GM19193 (cell line): ENCODE measurements around the gene IKBKG.
A peak's percentile ranks its signal among the peaks of the same experiment; 100 is the strongest.
"Not testable (repeated sequence)": the region's sequence is repeated elsewhere in the genome, so short reads cannot be mapped to it uniquely, and the experiment has no call there.

Source experiments
- POLR2A ChIP-seq: IDR thresholded peaks from 4 replicates; pipeline ENCODE4 v1.6.1; 2011; ENCODE audit not compliant: insufficient read depth, insufficient read length; ENCODE audit errors: extremely low read depth

IKBKG gene

DNA sequence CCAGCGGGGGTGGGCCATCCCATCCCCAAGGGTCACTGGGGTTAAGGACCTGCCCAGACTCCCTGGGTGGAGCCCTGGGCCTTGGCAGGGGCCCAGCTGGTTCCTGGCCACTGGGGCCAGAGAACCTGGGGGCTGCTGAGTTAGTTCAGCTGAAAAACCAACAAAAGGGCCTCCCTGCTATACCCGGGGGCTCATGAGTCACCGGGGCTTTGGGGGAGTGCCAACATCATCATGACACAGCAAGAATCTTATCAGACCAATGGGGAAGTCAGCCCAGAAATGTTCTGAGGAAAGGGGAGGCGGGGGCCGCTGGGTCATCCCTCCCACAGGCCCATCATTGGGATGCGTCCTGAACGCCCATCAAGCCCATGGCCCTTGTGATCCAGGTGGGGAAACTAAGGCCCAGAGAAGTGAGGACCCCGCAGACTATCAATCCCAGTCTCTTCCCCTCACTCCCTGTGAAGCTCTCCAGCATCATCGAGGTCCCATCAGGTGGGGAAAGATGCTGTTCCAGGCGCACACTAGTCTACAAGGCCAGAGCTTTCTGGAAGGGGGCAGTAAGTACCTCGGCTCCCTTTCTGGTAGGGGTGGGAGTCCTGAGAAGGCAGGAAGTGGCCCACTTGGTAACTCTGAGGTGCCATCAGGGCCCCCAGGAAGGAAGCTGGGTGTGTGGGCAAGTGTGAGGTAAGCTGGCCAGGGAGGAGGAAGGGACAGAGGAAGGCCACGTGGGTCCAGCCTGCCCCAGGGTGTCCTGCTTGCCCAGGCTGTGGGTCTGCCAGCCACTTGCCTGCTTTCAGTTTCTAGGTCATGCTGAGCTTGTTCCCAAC, 5.3 kb upstream of the IKBKG start:
- no peak for TF ChIP-seq POLR2A

GRCh38 chrX:154542723-154543424, 4.5 kb upstream of the IKBKG start:
- TF ChIP-seq POLR2A = no peak

DNA sequence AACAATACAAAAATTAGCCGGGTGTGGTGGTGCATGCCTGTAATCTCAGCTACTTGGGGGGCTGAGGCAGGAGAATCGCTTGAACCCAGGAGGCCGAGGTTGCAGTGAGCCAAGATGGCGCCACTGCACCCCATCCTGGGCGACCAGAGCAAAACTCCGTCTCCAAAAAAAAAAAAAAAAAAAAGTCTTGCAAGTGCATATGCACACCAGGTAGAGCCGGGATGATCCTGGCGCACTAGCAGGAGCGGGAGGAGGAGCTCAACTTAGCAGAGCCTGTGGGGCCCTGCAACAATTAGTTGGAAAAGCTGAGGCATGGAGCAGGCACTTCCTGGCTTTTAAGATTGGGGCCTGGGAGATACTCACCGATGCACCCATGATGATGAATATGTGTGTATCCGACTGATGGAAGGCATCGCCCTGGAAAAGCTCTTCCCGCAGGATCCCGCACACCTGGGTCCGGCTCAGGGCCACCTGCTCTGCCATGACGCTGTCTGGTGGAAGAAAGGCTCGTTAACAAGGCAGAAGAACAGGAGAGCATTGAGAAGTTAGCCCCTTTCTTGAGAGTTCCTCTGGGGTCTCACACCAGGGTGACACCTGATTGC, 1.6 kb upstream of the IKBKG start:
- no peak for TF ChIP-seq POLR2A

DNA sequence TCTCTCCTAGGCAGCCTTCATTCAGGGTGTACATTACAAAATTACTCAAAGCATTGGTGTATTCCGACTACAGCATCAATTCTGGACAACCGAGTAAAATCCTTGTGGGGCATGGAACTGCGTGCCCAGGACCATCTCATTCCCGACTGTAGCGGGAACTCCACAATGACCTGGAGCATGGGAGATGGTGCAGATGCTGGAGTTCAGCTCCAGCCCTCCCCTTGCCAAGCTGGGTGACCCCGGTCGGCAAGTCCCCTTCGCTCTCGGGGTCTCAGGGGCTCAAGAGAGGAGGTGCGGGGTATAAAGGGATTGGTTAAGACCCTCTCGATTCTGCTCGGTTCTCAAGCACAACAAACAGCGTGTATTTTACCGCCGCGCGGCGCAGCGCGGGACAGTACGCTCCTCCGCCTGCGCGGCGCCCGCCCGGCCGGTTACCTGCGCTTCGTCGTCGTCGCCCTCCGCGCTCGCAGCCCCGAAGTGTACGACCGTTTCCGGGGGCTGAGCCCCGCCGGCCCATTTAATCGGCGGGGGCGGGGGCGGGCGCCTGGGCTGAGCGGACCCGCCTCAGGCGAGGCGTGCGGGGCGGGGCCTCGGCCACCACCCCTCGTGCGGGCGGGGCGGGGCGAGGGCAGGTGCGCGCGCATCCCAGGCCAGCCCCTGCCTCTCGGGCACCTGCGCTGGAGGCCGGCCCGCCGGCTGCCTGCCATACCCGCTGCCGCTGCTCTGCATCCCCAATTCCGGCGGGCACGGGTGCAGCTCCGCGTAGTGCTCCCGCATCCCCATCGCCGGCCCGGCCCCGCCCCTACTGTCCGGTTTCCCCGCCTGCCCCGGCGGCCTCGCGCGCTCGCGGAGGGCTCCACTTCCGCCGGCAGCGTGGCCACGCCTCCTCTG, 821 bp upstream of the IKBKG start, which contains the start of gene G6PD:
G6PD (minus strand) TSS at position 493 of the 891 bp plus-strand sequence. CDS start 691 bp downstream, outside the sequence.
- peak; percentile 69 for TF ChIP-seq POLR2A

DNA sequence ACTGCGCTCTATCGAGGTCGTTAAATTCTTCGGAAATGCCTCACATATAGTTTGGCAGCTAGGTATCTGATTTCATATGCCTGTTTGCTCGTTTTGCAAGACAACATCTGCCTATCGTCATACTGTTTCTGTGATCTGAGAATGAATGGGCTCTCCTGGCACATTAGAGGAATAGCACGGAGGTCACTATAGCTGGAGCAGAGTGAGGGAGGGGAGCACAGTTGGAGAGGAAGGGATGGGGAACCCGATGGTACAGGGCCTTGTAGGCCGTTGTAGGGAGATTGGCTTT, 552 bp downstream of the IKBKG start:
- no peak for TF ChIP-seq POLR2A

DNA sequence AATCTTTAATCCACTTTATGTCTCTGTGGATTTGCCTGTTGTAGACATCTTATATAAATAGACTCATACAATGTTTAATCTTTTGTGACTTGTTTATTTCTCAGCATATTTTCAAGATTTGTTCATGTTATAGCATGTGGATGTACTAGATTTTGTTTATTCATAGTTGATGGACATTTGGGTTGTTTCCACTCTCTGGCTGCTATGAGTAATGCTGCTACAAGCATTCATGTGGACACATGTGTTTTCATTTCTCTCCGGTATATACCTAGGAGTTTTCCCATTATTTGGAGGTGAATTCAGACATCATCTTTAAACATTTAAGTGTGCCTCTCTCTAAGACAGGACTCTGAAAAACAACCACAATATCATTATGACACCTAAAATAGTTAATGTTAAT, 2.3 kb downstream of the IKBKG start:
- no peak for TF ChIP-seq POLR2A

DNA sequence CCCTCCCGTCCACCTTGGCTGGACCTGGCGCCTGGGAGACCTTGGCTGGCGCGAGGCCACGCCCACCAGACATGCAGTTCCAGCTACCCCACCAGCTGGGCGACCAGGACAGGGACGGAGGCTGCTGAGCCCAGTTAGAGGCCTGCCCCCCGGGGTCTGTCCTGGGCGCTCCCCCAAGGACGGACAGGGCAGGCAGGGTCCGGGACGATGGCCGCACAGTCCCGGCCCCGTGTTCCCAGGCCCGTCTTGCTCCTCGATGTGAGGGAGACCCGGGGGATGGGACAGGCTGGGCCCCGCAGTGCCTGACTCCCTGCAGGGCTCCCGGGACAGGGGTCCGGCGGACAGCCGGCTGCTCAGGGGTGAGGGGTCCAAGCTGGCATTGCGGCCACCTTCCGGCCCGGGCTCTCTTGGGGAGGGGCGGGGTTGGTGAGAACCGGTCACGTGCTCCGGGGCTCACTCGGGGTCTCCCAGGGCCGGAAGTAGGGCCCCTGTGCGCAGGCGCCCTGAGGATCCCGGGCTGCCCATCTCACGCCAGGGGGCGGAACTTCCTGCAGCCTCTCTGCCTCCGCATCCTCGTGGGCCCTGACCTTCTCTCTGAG, 37.3 kb downstream of the IKBKG start, which contains the start of gene CTAG1A:
CTAG1A (plus strand) TSS at position 549 of the 599 bp plus-strand sequence. CDS start 74 bp downstream, outside the sequence.
- TF ChIP-seq POLR2A = not testable (repeated sequence)

- TF ChIP-seq POLR2A = no peak
Observed at GRCh38 chrX:154592505-154592904, 45.1 kb downstream of the IKBKG start.

DNA sequence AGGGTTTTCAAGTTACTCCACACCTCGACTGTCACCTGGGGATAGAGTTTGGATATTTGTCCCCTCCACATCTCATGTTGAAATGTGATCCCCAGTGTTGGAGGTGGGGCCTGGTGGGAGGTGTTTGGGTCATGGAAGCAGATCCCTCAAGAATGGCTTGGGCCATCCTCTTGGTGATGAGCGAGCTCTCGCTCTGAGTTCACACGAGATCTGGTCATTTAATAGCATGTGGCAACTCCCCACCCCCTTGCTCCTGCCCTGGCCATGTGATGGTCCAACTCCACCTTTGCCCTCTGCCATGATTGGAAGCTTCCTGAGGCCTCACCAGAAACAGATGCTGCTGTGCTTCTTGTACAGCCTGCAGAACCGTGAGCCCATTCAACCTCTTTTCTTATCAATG, 45.8 kb downstream of the IKBKG start:
- no peak for TF ChIP-seq POLR2A

DNA sequence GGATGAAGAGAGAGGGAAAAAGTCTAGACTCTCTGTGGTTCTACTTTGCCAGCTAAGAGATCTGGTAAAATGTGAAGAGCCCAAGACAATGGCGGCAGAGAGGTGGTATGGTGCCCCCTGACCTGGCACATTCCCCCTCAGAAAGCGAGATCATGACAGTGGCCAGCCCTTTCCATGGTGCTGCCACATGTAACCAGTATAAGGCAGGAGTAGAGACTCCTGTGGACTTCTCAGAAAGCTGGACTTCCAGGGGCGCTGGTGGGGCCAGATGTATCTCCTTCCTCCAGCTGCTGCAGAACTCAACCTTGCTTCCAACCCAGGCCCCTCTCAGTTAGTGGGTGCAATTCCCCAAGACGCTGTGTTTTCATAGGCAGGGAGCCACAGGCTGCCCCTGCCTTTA, 47.1 kb downstream of the IKBKG start:
- TF ChIP-seq POLR2A = no peak

DNA sequence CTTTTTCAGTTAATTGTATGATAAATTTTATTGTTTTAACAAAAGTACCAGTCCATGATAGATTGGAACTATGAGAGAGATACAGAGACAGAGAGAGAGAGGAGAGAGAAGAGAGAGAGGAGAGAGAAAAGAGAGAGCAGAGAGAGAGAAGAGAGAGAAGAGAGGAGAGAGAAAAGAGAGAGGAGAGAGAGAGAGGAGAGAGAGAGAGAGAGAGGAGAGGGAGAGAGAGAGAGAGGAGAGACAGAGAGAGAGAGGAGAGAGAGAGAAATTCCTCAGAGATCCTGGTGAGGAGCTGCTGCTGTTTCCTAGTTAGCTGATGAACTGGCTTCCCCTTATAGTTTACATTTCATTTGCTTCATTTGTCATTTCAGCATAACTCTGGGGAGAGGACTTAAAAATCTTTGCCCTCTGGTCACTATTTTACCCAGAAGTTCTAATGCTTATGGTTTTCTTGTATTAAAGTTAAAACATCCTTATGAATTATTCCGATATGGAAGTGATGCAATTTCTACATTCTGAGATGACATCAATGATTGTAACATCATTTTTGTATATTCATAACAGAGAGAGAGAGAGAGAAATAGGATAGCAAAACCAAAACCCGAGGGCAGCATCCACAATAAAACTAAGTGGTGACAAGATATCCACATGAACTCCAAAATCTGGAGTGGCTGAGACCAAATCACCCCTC, 48.3 kb downstream of the IKBKG start:
- TF ChIP-seq POLR2A = no peak

DNA sequence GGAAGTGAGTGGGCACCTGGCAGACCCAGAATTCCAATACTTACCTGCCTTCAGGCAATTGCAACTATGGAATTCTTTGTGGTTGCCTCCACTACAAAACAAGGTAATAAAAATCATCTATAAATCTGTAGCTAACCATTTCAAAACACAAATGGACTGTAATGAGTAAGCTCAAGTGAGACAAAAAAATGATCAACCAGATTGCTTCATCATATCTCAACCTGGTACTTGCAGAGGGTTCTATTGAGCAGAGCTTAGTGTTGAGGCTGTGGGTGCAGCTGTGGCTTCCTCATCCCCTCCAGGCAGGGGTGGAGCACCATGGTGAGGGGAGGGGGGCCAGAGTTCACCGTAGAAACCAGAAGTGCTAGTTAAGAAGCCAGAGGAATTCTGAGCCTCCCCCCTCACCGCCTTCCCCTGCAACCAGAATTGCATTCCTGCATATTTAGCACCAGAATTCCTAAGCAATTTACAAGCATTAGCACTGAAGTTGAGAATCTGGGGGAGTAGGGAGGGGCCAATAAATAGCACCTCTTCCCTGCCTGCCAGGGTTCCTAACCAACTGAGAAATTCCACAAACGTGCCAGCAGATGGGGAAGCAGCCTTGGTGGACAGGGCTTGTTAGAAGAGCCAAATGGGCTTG, 49.0 kb downstream of the IKBKG start:
- TF ChIP-seq POLR2A = no peak

GRCh38 chrX:154597221-154597620, 49.8 kb downstream of the IKBKG start:
- no peak for TF ChIP-seq POLR2A
